Right ventricle myocardium superior (tissue), 1 donor: ENCODE measurements around the gene LFNG. TPM values are rescaled to one million over a fixed set of nuclear protein-coding genes. Genes with fewer than 3 reads are reported as not detected.
A peak's percentile ranks its signal among the peaks of the same experiment; 100 is the strongest.

Experiments used
- ATAC-seq: fragments of 200-7000 bp; cut with Tn5 transposase; one replicate; pipeline ENCODE4 v1.9.1; 2020; ENCODE audit warnings: mild to moderate bottlenecking; ENCODE audit not compliant: poor library complexity
- DNase-seq: peaks from one replicate; pipeline ENCODE4 v3.0.0-alpha.2; 2020
- intact Hi-C: fragments of 100-400 bp; cut with DNase I; formaldehyde crosslinking; loops from one replicate; pipeline ENCODE4 v1.11.2; 2022
- total RNA-seq: library from RNA; stranded (reverse); fragmentation: NEBNext Ultra II Directional; extraction: Animal tissue kit (Norgen Biotek cat#: 25700); gene quantifications from one replicate; pipeline ENCODE4 v1.2.1, GENCODE V29; 2021
- donor health status: DM: no; HTN: yes; CAD: no; lungs with severe emphysema.

Gene LFNG
- total RNA-seq, 1 donor from 2014 or later, result 4.6 TPM

DNA sequence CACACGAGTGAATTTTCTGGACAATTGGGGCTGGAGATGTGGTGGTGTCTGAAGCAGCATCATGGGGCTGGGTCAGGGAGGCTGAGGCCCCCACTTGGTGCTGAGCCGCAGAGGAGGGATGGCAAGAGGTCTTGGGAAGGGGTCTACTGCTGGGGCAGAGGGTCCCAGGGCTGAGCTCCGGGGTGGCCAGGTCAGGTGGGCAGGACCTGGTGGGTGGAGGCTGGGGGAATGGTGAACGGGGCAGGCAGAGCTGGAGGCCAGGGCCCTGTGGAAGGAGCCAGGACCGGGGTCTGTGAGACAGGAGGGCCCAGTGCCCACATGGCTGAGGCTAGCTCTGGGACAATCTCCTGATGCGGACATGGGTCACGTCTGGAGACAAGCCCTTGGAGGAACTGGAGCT is 20.4 kb upstream of the LFNG start:
- intact Hi-C loops, result no loop called here
- ATAC-seq (no peak), DNase-seq (no peak)

DNA sequence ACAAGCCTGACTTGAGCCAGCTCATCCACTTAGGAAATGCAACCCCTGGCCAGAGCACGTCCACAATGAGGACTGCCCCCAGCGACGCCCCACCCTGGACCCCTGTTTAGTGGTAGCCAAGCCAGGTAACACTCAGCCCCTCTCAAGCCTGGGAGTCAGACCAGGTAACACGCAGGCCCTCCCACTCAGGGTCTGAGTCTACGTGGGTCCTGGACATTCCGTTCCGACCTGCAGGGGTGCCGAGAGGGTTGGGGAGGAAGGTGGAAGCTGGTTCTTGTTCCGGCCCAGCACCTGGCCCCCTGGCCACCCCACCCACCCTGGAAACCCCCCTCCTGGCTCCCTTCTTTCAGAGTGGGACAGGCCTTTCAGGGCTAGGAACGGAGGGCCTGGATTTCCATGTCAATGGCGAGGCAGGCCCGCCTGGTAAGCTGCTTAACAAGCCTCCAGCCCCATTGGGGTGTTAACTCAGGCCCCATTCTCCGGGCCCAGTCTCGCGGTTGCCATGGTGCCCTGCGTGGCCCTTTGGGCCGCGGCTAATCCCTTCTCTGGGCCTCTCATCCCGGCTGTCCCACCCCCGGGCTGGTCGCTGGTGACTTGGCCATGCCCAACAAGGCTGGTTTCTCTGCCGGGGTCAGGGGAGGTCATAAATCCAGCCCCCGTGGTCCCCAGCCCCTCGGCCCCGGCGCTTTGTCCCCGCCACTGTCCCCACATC is 19.7 kb upstream of the LFNG start:
- DNase-seq (no peak), ATAC-seq (no peak)
- intact Hi-C loops, result no loop called here

DNA sequence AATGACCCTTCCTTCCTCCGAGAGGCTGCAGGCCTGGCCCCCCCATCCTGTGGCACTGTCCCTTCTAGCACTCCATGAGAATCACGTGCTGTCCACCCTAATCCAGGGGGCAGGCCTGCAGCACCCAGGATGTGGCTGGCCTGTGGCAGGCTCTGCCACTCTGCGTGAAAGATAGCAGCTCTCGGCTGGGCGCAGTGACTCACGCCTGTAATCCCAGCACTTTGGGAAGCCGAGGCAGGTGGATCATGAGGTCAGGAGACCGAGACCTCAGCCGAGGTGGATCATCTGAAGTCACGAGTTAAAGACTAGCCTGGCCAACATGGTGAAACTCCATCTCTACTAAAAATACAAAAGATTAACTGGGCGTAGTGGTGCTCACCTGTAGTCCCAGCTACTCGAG is 18.9 kb upstream of the LFNG start:
- DNase-seq, result no peak
- no peak for ATAC-seq
- intact Hi-C loops, result no loop called here

DNA sequence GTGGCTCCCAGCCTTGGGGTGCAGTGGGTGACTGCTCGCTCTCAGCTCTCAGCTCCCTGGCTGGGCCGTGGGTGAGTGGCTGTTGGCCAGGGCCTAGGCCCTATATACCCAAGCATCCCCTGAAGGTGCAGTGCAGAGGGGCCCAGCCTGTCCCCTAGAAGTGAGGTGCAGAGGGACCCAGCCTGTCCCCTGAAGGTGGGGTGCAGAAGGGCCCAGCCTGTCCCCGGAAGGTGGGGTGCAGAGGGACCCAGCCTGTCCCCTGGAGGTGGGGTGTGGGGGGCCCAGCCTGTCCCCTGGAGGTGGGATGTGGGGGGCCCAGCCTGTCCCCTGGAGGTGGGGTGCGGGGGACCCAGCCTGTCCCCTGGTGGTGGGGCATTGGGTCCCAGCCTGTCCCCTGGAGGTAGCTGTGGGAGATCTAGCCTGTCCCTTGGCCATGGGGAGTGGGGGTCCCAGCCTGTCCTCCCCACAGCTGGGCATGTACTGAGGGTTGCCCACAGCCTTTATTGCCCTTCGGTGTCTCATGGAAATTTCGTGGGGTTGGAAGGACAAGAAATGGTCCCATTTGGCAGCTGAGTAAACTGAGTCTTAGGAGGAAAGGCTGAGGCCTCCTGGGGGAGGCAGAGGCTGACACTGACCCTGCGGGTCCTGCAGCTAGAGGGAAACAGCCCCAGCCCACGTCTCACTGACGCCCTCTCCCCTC is 17.5 kb upstream of the LFNG start:
- DNase-seq (no peak), ATAC-seq (no peak)
- intact Hi-C loops, result no loop called here

DNA sequence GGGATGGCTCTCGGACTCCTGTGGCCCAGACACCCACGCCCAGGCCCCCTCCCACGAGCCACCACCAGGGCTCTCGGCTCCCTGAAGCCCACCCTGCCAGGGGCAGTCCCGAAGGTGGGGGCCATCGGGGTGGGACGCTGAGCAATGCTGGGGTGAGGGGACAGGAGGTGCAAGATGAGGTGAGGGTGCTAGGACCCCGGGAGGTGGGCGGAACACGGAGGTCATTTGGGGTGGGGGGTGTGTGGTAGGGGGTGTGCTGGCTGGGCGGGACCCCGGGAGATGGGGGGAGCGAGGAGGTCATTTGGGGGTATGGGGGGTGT is 17.0 kb upstream of the LFNG start:
- ATAC-seq (no peak), DNase-seq (no peak)
- intact Hi-C loops, result no loop called here

DNA sequence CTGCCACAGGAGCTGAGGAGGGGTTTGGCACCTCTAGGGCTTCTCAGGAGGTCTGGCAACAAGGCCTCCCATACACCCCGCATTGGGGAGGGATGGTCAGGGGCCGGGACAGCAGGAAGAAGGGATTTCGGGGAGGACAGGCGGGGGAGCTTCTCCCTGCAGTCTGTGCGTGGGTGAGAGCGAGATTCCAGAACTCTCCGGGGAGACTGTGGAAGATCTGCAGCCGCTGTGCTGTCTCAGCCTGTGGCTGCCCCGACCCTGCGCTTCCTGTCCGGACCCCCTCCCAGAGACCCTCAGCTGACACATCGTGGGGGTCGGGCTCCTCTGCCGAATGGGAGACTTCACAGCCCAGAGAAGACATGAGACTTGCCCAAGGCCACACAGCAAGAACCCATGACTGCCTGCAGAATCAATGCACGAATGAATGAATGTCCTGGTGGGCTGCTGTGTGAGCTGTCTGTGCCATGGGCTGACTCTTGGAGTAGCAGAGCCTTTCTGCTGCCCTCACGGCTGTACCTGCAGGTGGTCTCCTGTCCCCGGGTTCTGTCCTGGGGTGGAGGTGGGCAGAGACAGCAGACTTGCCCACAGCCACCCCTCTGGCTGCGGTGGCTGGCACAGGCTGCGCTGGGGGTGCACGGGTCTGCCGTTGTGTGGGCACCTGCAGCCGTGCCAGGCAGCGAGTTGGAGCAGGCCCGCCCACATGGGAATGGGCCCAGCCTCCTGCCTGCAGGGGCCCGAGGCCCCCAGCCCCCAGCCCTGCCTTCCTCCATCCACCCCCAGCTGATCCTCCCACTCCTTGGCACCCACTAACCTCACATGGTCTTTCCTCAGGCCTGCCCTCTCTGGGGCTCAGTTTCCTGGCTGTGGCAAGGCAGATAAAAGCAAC is 16.3 kb upstream of the LFNG start:
- intact Hi-C loops, result no loop called here
- DNase-seq (no peak), ATAC-seq (no peak)

DNA sequence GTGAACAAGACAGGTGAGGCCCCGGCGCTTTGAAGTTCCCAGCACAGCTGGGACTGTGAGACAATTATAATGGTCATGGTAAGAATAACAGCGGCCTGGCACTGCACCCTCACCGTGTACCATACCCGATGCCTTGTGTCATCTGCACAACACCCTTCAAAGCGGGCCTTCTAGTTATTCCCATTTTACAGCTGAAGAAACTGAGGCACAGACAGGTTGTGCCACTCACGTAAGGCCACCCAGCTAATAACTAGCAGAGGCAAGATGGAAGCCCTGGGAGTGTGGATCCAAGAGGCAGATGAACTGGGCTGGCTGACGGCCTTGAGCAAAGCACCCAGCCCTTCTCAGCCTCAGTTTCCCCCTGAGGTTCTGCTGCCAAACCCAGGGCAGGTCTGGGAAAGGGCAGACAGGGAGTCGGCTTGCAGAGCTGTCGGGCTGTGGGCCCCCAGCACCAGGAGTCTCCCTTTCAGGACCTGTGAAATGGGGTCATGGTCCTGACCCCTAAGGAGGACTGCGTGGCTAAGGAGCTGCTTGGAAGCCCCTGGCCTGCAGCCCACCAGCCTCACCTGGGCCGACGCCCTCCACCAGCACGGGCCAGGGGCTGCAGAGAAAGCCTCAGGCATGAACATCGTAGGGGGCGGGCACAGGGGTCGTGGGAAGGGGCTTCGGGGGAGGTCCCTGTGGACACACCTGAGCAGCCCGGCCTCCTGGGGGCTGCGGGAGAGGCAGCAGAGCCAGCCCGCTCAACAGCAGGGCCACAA is 15.3 kb upstream of the LFNG start:
- DNase-seq, result no peak
- ATAC-seq, result no peak
- intact Hi-C loops, result no loop called here

DNA sequence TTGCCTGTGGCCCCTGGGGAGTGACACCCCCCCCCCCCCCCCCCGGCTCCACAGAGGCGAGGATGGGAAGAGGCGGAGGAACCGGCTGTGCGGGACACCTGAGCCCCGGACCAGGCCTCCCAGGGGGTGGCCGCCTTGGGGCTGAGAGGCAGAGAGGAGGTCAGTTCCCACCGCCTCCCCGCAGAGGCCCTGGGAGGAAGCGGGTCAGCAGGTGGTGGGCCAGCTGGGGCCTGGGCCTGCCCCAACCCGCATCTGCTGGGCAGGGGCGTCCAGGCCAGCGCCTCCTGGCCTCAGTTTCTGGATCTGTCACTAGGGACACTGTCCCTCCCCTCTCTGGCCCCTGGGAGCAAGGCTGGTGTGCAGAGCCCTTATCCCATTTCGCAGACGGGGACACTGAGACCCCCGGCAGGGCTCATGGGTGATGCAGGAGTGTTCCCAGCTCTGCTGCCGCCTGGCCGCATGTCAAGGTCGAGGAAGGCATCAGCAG is 14.6 kb upstream of the LFNG start:
- DNase-seq (no peak), ATAC-seq (no peak)
- intact Hi-C loops, result no loop called here

DNA sequence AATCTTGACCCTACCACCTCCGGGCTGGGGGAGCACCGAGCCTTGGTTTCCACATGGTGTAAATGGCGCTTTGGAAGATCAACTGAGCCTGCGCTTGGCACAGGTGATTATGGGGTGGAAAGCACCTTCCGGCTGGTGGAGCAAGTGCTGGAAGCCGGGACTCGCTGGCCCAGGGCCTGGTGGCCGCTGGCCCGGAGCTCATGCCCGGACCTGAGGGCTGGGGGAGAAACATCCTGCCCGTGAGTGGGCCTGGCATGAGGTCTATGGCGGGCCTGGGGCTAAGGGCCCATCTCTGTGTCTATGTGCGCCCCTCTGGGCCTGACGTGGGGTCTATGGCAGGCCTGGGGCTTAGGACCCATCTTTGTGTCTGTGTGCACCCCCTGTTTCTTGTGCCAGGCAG is 14.2 kb upstream of the LFNG start:
- no peak for DNase-seq
- ATAC-seq, result no peak
- intact Hi-C loops, result no loop called here

DNA sequence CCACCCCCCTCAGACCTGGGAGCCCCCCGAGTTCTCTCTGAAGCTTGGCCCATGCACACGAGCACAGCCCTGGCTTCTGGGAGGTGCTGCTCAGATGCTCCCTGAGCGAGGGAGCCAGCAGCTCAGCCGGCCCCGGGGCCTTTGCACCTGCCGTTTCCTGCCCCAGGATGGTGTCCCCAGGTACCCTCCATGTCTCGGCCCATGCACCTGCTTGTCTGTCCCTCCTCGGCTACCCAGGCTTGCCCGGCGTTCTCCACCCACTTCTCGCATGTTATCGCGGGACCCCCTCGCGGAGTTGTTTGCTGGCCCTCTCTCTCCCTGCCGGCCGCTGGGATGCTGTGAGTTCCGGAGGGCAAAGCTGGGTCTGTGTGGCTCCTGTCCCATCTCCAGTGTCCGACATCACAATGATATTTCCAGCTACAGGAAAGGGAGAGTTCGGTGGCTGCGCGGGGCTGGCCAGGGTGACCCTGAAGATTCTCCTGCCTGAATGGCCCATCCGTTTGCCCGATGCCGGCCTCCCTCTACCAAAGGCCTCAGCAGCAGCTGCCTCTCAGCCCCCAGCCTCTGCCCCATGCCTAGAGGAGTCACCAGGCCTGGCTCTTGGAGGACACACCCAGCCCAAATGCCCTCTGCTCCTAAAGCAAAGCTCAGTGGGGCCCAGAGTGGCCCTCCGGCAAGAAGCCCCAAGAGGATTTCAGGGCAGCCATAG is 12.2 kb upstream of the LFNG start:
- ATAC-seq (no peak), DNase-seq (no peak)

DNA sequence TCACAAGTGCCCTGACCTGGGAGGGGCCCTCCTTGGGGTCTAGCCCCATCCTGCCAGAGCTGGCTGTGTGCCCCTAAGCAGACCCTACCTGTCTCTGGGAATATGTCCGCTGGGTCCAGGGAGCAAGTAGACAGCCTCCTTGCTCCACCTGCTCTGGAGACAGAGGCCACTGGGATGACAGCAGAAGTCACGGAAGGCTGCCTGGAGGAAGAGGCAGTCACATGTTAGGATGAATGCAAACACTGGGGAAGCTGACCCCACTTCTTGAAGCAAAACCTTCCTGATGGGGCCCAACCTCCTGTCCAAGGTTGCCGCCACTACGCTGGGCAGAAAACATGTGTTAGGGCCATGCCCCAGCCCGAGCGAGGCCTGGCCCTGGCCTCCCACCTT is 11.7 kb upstream of the LFNG start:
- intact Hi-C loops, result no loop called here
- ATAC-seq, result no peak
- DNase-seq, result no peak

More for the DNA sequence above, 12.2 kb upstream of the LFNG start:
- intact Hi-C loops, result no loop called here

DNA sequence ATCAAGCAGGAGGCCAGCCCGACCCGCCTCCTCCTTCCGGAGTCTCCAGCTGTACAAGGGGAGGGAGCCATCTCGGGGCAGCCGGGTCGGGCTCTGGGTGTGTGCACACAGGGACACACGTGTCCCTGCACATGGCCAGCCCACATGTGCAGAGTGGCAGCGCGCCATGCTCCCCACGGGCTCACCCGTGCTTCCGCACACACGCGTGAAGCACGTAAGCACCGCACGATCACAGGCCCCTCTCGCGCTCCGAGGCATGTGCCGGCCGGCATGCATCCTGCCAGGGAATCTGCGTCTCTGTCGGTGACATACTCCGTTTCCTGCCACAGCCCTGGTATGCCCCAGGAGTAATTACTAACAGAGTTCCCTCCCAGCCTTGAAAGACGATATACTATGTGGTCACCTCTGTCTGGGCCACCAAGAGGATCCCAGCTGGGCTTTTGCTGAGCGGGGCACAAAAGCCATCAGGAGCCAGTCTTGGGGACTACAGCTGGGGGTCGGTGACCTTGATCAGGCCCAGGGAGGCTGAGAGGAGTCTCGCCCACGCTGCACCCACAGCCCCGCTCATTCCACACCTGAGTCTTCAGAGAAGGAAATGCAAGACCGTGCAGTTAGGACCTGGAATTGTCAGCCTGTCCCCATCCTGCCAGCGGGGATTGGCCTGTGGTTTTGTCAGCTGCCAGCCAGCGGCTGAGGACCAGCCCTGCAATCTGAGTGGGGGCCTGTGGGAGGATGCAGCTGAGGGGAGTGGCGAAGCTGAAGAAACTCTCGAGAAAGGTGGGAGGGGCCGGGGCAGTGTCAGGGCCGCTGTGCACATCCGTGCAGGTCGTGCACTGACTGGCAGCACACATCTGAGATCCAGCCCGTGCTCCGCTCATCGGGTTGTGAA is 11.0 kb upstream of the LFNG start:
- intact Hi-C loops, result no loop called here
- DNase-seq (peak; percentile 87), ATAC-seq (peak; percentile 64)

DNA sequence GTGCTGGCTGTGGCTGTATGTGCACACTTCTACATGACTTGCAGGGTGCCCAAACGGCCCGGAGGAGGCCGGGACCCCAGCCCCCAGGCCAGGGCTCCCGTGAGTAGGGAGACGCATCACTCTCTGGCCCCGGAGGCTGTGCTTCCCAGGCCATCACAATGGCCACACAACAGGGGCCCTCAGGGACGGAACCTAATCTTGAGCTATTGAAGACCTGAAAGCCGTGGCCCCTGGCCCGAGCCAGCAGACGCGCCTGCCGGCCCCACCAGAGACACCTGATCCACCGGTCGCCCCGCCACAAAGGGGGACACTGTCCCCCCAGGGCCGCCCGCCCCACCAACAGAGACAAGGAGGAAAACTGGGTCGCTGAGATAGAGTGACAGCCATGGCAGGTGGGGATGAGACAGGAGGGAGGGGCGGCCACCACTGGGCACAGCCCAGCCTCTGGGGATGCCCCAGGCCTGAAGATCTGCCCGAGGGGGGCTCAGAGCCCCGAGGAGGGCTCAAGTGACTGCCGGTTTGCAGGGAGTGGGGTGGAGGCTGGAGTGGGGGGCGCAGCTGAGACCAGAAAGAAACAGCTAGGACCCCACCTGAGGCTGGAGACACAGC is 10.2 kb upstream of the LFNG start:
- ATAC-seq (no peak), DNase-seq (no peak)
- intact Hi-C loops, result no loop called here

DNA sequence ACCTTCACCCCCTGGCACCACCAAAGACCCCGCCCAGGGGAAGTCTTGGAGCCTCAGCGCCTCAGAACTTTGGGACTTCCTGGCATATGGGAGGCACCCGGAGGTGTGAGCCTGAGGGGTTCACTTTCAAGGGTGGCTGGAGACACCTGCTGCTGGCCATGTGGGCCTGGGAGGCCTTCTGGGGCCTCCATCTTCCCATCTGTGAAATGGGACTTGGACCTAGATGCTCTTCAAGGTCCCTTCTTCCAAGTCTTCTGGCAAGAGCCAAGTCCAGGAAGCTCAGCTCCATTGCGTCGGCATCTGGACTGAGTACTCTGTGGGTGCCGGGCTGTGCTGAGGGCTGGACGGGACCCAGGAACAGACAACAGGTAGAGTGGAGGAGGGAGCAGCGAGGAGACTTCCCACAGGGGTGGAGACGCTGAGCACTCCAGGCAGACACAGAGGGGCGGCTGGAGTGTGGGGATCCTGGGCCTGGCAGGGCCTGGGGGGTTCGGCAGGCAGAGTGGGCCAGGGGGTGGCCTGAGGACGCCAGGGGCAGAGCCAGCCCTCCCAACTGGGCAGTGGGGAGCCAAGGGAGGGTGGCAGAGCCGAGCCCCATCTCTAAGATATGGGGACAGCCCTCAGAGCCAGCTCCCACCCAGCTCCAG is 9.3 kb upstream of the LFNG start:
- DNase-seq, result no peak
- intact Hi-C loops, result no loop called here
- ATAC-seq, result no peak

DNA sequence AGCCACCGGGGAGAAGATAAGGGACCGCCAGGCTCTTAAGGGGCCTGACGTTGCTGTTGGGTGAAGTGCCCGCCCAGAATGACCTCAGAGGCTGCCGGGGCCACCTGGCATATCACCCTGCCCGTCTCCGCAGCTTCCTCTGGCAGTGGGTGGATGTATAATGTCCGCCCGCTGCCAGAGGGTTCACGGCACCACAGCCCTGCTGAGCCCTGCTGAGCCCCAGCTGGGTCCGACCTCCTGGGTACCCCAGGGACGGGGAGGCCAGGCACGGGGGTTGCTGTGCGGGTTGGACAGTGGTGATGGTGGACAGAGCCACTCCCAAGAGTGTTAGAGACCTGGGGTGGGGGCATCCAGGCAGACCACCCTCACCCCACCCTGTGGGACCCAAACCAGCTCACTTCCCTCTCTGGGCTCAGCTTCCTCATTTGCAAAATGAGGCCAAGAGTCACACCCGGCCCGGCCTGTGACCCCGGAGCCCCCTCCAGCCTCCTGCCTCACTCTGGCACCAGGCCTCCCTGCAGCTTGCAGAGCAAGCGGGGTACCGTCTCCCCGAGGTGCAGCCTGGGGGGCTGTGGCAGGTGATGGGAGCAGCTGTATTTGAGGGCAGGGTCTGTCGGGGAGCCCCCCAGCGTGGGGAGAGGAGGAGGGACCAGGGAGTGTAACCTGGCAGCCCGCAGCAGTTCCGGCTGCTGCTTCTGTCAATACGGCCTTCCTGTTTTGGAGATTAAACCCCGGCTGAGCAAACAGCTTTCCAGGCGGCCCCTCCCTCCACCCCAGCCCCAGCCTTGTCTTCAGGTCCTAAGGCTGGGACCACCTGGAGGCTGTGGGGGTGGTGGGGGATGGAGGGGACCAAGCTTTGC is 8.4 kb upstream of the LFNG start:
- DNase-seq, result peak; percentile 73
- peak; percentile 38 for ATAC-seq
- intact Hi-C loops, result no loop called here

DNA sequence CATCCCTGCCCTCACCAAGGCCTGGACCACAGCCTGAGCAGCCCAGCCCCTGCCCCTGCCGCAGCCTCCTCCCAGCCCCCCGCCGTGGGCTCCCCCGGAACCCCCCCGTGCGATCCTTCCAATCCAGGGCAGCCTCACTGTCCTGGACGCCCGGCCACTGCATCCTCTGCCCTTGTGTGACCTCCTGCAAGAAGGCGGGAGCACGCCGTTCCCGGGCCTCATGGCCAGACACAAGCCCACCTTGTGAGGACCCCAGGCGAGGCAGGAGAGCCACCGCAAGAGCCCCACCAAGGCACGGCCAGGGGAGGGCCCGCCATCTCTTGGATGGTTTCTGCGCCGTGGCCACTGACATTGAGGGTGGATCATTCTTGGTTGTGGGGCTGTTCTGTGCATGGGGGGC is 7.8 kb upstream of the LFNG start:
- intact Hi-C loops, result no loop called here
- ATAC-seq (peak; percentile 7), DNase-seq (no peak)
